Measurements from ENCODE around the gene TMEM63B. TPM values are rescaled to one million over a fixed set of nuclear protein-coding genes. Genes with fewer than 3 reads are reported as not detected.

TMEM63B gene
- total RNA-seq, result 22.8 and 24.4 TPM in 2 replicates

GRCh38 chr6:44127186-44128019, at the start of gene TMEM63B, which contains the start of gene MRPL14:
Gene TMEM63B (plus strand): TSS chr6:44127554. CDS start chr6:44134585, 7,031 bp downstream.
Gene MRPL14 (minus strand): TSS chr6:44127452. CDS start chr6:44116611, 10,841 bp downstream.

GRCh38 chr6:44158770-44159228, 31.4 kb downstream of the TMEM63B start, which contains the start of gene CAPN11:
Gene CAPN11 (plus strand): TSS chr6:44158820. CDS start chr6:44158849, 29 bp downstream.

Other genes starting within 250 kb of the TMEM63B start
- 42.8 and 48.1 TPM in 2 replicates for gene MRPL14, start 102 bp upstream of the TMEM63B start, total RNA-seq
- gene CAPN11, start 31.3 kb downstream of the TMEM63B start, total RNA-seq, result not detected in 2 replicates
- not detected in 2 replicates for gene MYMX, start 89.4 kb downstream of the TMEM63B start, total RNA-seq
- gene SLC29A1, start 96.0 kb downstream of the TMEM63B start, total RNA-seq, result 9.6 and 14.9 TPM in 2 replicates
- 804 and 919 TPM in 2 replicates for gene HSP90AB1, start 119.5 kb downstream of the TMEM63B start, total RNA-seq
- 65.8 and 75.7 TPM in 2 replicates for gene SLC35B2, start 130.0 kb downstream of the TMEM63B start, total RNA-seq
- gene NFKBIE, start 138.0 kb downstream of the TMEM63B start, total RNA-seq, result 4.4 and 4.7 TPM in 2 replicates
- not detected in 2 replicates for gene TMEM151B, start 142.9 kb downstream of the TMEM63B start, total RNA-seq
- 9.2 and 16.6 TPM in 2 replicates for gene AARS2, start 185.8 kb downstream of the TMEM63B start, total RNA-seq
- gene SPATS1, start 215.1 kb downstream of the TMEM63B start, total RNA-seq, result not detected in 2 replicates